GM12865 (cell line): ENCODE results near the gene DIAPH2.

ENCODE experiments used
- DNase-seq: peaks from one replicate; pipeline ENCODE4 v3.0.0; 2010; ENCODE audit warnings: low read depth
- H3K4me3 ChIP-seq: 2 replicates; pipeline ENCODE4 v1.5.1; 2011; ENCODE audit warnings: mild to moderate bottlenecking, low read depth, low read length, control low read depth
- TF ChIP-seq, protein P1 (sequence below): IDR thresholded peaks from 2 replicates; pipeline ENCODE4 v1.5.1; 2011; ENCODE audit warnings: low read length, control low read depth, low read depth, inconsistent platforms; ENCODE audit not compliant: insufficient read depth; ENCODE audit errors: missing control alignments

DIAPH2 gene

DNA sequence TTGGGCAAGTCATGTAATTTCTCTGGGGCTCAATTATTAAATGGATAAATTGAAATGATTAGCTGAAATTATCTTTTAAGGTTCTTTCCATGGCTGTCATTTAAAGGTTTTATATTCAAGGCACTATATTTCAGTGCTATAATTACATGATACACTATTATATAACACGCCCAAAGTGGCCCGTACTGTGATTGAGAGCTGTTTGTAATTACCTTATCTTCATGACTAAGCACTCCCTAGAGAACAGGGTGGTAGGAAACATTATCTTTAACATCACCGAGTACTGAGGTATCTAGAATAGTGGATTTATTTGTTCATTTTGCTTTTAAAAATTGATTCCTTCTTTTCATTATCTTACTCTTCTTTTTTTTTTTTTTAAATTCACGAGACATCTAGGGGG, 79.0 kb downstream of the DIAPH2 start:
- TF ChIP-seq, protein P1, sequence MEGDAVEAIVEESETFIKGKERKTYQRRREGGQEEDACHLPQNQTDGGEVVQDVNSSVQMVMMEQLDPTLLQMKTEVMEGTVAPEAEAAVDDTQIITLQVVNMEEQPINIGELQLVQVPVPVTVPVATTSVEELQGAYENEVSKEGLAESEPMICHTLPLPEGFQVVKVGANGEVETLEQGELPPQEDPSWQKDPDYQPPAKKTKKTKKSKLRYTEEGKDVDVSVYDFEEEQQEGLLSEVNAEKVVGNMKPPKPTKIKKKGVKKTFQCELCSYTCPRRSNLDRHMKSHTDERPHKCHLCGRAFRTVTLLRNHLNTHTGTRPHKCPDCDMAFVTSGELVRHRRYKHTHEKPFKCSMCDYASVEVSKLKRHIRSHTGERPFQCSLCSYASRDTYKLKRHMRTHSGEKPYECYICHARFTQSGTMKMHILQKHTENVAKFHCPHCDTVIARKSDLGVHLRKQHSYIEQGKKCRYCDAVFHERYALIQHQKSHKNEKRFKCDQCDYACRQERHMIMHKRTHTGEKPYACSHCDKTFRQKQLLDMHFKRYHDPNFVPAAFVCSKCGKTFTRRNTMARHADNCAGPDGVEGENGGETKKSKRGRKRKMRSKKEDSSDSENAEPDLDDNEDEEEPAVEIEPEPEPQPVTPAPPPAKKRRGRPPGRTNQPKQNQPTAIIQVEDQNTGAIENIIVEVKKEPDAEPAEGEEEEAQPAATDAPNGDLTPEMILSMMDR: no peak
- no peak for DNase-seq
- no peak overlapping the region for H3K4me3 ChIP-seq

DNA sequence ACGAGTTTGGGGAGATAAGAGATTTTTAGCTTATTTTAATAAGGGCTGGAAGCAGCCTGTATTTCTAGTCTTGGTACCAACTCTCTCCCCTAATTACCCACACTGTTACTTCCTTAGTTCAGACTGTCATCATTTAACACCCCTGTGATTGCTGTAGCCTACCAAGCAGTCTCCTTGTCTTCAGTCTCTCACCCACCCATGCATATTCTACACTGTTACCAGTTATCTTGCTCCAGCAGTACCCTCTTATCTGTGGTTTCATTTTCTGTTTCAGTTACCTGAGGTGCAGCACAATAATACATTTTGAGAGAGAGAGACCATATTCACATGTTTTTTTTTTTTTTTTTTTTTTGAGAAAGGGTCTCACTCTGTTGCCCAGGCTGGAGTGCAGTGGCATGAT, 80.2 kb downstream of the DIAPH2 start:
- peak; percentile 18 for DNase-seq
- TF ChIP-seq, protein P1: no peak
- no peak overlapping the region for H3K4me3 ChIP-seq

DNA sequence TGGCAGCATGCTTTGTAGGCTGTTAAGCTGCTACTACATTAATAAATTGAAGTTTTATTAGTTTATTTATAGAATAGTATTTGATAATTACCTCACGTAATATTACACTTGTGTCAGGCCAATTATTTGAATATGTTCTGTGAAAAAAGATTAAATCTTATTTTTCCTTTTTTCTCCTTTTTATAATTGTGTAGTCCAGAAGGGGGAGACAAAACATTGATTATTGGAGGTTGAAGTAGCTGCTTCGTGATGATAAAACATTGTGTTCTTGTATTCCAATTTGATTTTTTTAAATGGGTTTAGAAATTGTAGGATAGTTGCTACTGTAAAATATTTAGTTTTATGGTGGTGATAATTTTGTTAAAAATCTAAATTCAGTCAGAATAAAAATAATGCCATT, 85.7 kb downstream of the DIAPH2 start:
- DNase-seq: peak; percentile 25

DNA sequence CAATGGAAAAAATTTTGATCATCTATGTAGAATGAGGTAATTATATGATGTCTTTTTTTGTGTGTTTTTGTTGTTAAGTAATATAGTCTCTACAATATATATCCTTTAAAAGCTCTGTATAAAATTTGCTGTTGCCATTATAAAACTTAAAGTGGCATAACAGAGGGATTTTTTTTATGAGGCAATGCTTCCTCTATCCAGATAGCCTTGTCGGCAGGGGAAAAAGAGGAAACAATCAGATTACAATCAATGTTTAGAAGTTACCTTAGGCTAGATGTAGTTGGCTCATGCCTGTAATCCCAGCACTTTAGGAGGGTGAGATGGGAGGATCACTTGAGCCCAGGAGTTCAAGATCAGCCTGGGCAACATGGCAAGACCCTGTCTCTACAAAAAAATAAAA, 86.8 kb downstream of the DIAPH2 start:
- TF ChIP-seq, protein P1: no peak
- no peak overlapping the region for H3K4me3 ChIP-seq
- DNase-seq: no peak

More for the DNA sequence above, 85.7 kb downstream of the DIAPH2 start:
- H3K4me3 ChIP-seq: no peak overlapping the region
- TF ChIP-seq, protein P1: peak; percentile 9

DNA sequence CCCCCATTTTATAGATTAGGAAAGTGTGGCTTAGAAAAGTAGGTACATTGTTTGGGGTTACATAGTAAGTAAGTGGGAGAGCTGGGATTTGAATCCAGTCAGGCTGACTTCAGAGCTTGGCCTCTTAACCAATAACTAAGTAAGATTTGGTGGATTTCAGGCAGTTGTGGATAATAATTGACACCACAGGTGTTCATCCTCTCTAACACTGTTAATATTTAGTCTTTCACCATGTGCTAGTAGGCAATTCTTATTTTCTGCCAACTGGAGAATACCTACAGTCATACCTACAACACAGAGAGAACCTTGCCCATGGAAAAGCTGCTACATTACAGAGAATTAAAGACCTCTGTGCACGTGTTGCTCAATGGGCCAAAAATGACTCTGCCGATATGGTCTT, 89.5 kb downstream of the DIAPH2 start:
- DNase-seq: no peak
- TF ChIP-seq, protein P1: no peak
- no peak overlapping the region for H3K4me3 ChIP-seq

DNA sequence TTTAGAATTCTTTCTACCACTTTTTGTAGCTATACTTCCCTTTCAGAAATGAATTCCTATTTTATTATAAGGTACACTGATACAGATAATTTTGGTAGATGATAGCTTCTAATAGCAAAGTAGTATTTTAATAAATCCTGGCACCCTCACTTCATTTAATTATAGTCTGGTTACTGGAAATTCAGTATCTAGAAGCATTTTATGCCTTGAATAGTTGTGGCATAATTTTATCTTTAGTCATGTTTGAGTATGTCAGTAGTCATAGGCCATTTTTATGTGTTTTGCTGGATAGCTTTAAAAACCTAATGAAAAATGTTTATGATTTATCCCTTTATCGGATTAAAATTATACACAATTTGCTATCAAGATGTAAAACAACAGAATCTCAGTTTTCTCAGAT, 92.3 kb downstream of the DIAPH2 start:
- DNase-seq: no peak
- H3K4me3 ChIP-seq: no peak overlapping the region
- TF ChIP-seq, protein P1: no peak

DNA sequence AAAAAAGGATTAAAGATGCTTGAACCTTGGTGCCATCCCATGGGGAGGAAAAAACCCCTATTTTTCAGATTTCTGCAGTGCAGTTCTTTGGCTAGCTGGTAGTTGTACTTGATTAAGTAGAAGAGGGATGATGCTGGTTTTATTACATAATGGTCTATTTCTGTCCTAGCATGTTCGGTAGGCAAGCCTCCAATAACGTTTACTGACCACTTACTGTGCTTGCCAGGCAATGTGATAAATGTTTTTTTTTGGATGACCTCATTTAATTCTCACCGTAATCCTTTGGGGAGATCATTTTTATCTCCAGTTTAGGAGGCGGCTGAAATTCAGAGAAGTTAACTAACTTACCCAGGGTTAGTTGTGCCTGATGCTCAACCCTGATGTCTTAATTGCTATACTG, 106.9 kb downstream of the DIAPH2 start:
- no peak overlapping the region for H3K4me3 ChIP-seq
- no peak for DNase-seq
- TF ChIP-seq, protein P1: no peak
